HUDEP-2 (cell line): ENCODE results near the gene PDE1A.

Experiments
- DNase-seq, 76 experiments: peaks; one replicate each; lab custom pipeline; 2025; ENCODE audit not compliant: unreplicated experiment in 76 of 76; lab: John Stamatoyannopoulos, UW

Gene PDE1A

DNA sequence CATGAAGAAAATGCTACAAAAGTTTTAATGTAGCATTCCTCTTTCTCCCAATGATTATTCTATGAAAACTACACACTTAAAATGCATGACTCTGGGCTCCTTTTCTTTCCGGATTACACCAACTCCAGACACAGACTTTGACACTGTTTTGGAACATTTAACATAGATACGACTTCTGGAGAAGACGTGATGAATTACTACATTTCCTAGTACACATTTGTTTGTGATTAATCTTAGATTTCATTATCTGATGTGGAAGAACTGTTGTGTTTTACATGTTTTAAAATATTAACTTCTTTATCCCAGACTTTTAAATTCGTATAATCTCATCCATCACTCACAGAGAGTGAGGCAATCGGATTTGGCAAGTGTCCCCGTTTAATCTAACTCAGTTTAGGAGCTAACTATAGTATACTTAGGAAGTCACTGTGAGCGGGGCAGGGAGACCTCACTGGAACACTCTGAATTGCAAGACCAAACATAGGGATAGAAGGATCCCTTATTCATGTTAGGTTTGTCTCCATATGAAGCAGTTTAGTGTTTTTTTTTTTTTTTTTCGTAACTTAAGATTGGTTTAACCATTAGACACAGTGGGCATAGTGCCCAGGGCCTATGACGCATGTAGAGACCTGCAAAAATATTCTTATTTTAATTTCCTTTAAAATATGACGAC lies 66.7 kb downstream of the PDE1A start:
- DNase-seq, result no peak

DNA sequence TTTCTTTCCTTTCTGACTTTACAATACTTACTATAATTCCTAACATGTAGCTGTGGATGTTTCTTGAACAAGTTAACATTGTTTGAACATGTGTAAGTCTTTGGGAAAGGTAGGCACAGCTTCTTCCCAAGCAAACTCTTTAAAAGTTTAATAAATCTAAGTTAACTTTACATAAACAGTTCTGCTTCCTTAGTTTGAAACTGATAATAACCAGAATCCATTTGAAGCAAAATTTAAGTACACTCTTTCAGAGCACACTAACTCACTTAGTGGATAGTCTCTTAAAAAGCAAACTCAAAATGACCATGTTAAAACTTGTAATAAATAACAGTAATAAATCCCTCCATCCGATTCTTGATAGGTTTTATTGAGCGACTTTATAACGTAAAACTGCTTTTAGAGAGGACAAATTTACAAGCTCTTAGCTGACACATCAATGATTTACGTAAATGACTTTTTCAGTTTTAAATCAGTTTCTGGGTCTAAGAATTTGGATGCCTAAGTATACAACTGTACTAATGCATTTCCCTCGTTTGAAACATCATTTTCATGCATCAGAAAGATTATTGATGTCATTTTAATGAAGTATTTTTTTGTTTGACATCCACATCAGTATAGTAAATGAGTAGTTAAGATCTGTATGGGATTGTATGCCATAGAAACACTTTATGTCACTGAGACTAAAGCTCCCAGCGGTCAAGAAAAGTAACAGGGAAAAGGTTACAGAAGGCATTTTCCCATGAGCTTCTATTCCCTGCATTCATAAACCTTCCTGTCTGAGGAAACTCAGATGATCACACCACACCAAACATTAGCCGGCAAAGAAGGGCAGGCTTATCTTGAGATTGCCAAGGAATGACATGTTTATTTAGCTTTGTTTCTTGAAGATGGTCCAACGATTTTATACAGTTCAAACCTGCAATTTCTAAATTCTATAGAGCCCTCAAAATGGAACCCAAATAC lies 67.5 kb downstream of the PDE1A start:
- DNase-seq, result no peak

DNA sequence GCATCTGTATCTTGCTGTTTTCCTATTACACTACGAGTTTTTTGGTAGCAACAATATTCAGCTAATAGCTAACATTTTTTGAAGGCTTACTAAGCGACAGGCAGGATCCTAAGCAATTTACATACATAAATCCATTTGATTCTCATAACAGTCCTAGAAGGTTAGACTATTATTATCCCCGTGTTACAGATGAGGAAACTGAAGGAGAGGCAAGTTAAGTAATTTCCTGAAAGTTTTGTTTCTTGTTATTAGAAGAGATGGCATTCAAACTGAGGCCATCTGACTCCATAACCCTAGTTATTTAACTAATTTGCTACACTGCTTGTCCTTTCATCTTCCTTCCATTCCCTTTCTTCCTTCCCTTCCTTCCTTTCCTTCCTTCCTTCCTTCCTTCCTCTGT lies 68.2 kb downstream of the PDE1A start:
- DNase-seq, result no peak

DNA sequence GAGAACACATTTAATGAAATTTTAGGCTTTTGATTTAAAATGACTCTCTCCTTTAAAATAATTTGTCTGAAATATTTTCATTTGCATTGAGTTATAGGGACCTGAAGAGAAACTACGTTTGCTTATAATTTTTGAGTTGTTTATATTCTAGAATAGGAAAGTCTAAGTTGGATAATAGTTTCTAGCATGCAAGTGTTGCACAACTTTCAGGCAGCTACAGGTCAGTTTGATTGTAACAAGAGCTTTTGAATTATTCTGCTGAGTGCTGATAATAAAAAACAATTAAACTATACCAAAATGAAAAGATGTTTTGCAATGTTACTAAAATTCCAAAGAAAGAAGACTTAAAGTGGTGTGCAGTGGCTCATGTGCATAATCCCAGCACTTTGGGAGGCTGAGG lies 71.0 kb downstream of the PDE1A start:
- DNase-seq, result no peak

DNA sequence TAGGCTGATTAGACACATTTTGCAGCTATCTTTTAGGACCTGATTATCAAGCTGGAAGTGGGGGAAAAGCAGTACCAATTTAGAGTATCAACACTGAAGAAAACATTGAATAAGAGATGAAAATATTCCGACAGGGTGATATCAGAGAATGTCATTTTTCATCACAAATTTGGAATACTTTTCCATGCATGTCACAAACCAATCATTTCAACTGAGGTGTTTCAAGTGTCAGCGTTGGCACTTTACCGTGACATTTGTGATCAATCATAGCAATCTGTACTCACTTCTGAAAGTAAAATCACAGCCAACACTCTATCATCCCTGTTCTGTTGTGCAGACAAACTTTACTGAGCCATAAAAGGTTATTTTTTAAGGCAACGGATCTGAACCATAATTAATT lies 75.4 kb downstream of the PDE1A start:
- DNase-seq, result no peak

DNA sequence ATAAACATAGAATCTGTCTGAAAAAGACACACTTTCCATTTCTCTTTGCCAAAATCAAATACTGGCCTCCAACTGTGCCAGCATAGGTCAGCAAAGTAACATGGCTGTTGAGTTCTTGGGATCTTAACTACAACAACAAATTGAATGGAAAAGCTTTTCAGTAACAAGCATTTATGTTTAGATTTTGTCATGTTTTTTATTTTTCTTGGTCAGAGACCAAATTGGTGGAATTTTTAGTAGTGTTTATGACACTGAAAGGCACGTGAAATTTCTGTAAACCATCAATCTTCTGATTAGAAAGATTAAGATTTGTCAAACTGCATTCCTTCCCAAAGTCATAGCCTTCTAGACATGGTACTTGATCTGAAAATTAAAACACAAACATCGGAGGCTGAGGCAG lies 77.6 kb downstream of the PDE1A start:
- DNase-seq, result no peak

DNA sequence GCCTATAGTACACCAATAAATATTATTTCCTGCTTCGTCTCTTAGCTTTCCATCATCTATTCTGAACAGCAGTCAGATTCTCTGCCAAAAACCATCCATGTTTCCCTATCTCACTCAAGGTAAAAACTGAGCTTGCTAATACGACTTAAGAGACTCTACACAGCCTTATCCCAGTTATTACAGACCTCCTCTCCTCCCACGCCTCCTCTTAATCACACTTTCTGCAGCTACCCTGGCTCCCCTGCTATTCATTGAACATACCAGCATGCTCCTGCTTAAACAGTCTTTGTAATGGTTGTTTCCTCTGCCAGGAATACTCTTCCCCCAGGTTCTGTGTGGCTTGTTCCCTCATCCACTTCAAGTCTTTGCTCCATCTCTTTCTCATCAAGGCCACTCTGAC lies 81.5 kb downstream of the PDE1A start:
- peak in 1 of 76 experiments; percentile 1 for DNase-seq

DNA sequence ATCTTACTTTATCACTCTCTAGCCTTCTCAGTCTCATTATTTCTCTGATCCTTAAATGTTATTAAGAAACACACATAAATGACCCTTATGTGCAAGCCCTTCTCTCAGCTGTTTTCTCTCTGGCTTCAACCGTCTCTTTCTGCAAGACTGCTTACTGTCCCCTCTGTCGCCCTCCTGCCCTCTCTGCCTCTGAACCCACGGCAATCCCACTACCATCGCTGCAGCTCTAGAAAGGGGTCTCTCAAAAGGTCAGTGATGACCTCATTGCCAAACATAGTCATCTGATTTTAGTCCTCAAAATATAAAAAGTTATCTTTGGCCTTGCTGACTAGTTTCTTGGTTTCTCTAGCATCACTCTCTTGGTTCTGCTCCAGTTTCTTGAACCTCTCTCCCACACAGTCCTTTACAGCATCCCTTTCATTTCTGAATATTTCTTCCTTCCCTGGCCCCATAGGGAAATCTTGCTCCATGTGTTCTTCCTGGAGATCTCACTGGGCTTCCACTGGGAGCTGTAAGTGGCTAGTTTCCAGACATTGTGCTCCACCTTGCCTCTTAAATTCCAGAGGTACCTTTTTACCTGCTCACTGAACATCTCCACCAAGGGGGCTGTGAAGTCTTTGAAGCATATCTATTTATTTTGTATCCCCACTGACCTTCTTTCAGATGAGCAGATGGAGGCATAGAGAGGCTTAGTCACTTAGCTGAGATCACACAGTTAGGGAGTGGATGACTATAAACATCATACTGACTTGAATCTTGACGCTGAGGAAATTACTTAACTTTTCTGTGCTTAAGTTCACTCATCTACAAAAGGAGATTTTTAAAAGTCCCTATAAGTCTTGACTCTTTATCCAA lies 96.2 kb downstream of the PDE1A start:
- DNase-seq, result no peak

DNA sequence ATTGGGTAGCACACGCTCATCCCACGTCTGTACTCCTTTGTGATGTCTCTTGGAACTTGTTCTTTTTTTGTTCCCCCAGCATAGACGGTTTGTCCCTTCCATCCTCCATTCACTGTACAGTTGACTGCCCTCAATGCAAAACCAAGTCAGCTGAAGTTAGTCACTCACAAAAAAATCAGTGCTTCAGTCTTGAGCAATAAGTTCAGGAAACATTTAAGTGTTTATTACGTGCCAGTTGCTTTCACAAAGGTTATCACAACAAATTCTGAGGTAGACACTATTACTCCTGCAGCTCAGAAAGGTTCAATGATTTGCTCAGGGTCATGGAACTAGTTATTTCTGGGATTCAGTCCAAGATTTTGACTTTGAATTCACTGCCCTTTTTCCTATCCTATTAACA lies 102.2 kb downstream of the PDE1A start:
- DNase-seq, result no peak

DNA sequence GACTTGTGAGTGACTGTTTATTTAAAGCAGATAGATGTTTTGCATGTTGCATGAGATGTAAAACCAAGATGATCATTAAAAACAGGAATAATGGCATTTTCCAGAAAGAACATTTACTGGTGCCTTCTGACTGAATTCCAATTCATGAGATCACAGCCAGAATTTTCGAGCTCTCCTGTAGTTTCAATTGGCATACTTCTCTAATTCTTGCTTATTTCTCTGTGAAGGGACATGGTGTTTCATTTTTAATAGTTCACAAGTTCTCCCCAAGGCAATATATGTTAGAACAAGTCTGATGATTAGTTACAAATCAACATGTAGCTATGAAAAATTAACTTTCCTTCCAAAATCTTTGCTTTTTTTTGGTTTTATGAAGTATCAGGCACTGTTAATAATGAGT lies 105.7 kb downstream of the PDE1A start:
- no peak for DNase-seq

DNA sequence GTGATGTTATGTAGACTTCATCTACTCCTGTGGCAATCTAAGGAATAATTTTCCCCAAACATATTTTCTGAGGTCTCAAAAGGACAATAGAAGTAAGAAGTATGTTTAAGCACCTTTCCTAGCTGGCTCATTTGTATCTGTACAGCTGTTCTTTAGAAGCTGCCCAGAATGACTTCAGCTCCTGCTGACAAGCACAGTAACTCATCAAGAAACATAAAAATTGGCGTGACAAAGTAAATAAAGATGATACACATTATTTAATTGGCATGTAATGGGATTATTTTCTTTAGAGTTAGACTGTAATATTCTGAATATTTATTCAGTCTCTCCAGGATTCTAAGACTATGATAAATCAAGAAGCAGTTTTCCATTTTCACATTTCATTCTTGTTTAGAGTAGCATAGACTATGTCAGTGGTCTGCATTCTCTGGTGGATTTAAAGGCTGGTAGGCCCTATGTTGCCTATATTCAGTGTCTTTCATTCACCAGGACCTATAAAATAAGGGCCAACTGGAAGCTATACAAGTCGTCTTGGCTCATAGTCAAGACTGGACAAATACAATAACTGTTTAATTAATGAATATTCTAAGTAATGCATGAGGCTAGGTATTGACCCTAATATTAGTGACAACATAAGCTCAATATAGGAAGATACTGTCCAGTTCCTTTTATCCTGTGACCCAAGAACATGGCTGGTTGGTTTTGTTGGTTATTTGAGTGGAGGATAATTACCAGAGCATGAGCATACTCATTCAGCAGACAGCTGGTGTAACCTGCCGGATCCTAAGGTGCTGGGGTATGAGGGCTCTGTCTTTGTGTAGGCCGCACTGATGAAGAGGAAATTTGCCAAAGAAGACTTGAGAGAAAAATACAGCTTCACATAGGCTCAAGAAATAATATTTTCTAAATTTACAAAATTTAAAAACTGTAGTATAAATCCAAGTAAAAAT lies 107.0 kb downstream of the PDE1A start:
- DNase-seq, result no peak

DNA sequence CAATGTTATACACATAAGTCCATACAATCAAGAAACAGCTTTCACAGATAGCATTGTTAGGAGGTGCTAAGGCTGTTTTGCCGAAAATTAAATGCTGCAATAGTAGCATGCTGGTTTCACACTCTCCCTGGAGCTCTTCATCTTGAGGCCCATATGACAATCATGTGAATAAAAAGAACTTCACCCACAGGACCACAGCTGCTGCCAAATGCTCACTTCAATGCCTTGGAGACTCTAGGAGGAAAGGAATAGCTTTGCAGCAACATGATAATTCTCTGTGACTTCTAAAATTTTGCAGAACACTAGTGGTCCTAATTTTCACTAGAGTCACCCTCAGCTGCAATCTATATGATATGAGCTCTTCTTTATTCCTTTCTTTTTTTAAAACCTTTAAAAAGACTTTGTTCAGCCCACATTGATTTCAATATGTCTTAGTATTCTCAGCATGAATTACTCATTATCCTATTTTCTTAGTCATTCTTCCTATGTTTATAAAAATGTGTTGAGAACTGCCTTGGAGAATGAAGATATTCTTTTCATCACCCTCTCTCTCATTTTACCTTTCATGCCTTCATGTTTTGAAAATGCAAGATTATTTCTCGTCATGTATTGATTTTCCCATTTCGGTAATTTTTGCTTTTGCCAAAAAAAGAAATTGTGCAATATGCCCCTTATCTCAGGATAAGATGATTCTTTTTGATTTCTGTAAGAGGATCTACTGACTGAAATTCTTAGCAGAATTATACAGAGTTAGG lies 108.2 kb downstream of the PDE1A start:
- DNase-seq, result no peak

DNA sequence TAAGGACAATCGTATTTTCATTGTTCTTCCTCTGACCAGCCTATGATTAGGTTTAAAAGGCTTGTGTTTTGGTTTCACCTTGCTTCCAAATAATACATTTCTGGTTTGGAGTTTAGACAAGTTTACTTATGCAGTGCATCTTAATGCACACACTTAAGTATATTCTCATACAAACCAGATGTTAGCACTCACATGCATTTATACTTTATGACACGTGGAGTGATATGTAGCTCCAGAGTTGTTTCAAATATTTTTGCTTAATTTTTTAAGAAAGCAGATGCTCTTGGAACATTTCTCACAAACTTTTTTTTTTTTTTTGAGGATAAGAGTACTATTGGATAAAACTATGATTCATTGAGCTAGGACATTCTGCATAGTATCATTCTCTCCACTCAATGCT lies 109.9 kb downstream of the PDE1A start:
- no peak for DNase-seq

DNA sequence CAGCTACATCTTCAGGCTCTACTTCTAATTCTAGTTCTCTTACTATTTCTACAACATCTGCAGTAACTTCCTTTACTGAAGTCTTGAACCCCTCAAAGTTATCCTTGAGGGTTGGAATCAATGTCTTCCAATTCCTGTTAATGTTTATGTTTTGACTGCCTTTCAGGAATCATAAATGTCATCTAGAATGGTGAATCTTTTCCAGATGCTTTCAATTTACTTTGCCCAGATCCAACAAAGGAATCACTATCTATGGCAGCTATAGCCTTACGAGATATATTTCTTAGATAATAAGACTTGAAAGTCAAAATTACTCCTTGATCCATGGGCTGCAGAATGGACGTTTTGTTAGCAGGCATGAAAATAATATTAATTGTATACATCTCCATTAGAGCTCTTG lies 123.9 kb downstream of the PDE1A start:
- no peak for DNase-seq

DNA sequence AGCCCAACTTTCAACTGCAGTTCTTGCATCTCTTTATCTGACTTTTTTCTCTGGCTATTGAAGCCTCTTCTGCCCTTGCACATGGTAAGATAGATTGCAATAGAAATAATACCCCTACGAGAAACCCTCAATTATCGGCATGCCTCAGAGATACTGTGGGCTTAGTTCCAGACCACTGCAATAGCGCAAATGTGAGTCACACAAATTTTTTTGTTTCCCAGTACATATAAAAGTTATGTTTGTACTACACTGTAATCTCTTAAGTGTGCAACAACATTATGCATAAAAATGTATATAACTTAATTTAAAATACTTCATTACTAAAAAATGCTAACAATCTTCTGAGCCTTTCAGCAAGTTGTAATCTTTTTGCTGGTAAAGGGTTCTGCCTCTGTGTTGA lies 124.7 kb downstream of the PDE1A start:
- DNase-seq, result peak in 4 of 76 experiments; percentile 0 to 60 (median 28)

DNA sequence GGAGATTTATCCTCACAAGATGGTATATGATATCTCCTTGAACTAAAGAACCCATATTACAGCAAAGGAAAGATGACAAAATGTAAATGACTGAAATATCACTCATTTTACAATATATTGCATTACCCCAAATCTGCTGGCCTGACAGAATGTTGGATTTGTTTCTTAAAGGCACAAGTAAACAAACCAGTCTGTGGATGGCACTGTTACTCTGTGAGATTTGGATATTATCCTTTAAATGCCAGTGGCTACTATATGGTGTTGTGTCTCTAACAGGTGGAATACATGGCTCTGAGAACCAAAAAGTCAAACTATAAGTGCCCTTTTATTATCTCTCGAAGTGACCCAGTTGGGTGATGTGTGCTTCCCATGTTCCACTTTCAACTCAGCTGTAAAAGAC lies 125.7 kb downstream of the PDE1A start:
- DNase-seq, result no peak

DNA sequence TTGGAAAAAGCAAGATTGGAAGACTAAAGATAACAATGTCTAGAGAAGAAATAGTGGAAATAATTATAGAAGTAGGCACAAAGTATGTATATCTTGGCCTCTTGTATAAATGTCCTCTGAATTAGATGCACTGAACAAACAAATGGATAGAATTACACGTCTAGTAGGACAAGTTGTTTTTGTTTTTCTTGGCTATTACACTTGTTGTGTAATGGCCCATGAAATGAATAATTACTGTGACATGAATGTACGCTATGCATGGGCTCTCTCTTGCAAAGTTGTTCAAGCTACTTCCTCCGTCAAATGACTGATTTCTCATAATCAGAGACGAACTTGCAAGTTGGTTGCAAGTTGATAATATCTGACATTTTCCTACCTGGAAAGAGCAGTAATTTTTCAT lies 126.2 kb downstream of the PDE1A start:
- no peak for DNase-seq

DNA sequence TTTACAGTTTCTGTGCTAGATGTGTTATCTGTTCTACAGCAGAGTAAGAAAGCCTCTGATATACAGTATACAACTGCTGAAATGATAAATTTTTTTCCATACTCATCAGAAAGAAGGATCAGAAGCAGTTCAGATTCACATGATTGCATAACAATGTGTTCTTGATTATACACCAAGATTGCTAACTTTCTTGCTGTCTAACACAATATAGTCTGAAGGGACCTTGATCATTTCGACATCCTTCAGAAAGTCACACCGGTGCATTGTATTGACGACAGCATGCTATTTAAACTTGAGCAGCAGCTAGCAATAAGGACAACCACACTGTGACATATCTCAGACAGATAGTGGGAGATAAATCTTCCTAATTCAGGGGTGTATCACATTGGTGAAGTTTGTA lies 127.2 kb downstream of the PDE1A start:
- DNase-seq, result no peak

DNA sequence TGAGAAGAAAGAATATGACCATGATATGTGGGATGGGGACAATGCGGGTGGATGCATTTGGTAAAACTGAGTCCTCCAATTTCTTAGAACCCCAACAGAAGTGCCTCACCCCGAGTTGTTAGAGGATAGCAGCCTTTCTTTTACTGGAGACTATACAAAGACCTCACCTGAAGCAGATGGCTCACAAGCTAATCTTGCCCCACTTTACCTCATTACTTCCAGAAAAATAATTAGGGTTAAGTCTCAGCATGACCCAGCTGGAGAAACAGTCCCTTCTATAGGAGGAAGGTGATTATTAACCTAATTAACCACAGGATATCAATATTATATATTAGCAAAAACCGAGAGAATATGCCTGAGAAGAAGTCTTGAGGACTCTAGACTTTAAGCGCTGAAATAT lies 128.4 kb downstream of the PDE1A start:
- no peak for DNase-seq
